GM19324 (cell line): Measurements from ENCODE around the gene MISP3.
A peak's percentile ranks its signal among the peaks of the same experiment; 100 is the strongest.

Experiments used
- ATAC-seq: cut with Tn5 transposase; IDR thresholded peaks from one replicate; pipeline ENCODE4 v1.9.1; 2021; ENCODE audit warnings: mild to moderate bottlenecking, moderate library complexity; ENCODE audit not compliant: unreplicated experiment, low FRiP score

Gene MISP3

GRCh38 chr19:14078411-14078810 lies 5.8 kb downstream of the MISP3 start:
- ATAC-seq = no peak

DNA sequence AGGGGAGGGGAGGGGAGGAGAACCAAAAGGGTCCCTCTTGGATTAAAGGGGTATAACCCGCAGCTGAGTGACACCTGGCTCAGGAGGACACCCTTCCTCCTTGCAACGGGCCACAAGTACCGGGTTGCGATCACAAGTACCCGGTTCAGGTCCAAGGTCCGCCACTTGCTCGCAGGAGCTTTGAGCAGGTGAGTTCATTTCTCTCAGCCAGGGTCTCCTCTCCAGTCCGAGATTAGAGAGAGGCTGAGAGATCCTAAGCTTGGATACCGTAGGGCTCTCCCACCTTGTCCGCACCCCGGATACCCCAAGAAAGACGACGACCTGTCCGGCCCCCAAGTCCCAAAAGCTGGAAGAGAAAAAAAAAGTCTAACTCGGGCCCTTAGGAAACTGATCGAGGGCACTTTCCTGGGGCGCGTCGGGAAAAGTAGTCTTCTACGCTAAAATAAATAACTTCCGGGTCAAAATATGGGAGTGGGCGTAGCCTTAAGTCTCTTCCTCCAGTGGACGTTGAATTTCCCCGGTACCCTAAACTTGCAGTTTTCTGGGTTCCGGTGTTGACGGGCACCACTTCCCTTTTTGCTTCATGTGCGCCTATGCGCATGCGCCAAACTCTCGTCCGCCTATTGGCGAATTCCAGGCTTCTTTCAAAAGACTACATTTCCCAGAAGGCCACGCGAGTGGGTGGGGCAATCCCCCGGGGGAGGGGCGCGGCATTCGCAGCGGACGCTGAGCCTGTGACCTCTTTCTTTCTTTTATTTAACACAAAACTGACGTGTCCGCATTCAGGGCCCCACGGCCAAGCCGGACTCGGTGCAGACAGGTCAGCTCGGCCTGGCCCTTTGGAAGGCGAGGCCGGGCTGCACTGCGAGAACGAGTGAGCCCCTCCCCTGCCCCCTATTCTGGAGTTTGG lies 8.6 kb downstream of the MISP3 start:
- peak; percentile 95 for ATAC-seq

GRCh38 chr19:14081797-14082674 lies 9.4 kb downstream of the MISP3 start:
- no peak for ATAC-seq

GRCh38 chr19:14082675-14082960 lies 10.0 kb downstream of the MISP3 start:
- no peak for ATAC-seq

GRCh38 chr19:14085309-14085995 lies 12.9 kb downstream of the MISP3 start, which contains the start of gene C19orf67:
TSS of gene C19orf67 (minus strand) at chr19:14085783. CDS start at chr19:14085627, 156 bp downstream.
- no peak for ATAC-seq

DNA sequence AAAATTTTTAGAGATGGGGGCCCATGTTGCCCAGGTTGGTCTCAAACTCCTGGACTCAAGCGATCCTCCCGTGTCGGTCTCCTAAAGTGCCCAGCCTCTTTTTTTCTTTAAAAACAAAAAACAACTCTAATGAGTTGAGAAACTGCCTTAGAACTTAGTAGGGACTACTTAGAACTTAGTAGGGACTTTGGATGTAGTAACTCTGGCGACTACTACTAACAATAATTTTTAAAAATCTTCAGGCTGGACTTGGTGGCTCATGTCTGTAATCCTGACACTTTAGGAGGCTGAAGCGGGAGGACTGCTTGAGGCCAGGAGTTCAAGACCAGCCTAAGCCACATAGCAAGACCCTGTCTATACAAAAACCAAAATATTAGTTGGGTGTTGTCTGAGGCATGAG lies 13.5 kb downstream of the MISP3 start:
- no peak for ATAC-seq

DNA sequence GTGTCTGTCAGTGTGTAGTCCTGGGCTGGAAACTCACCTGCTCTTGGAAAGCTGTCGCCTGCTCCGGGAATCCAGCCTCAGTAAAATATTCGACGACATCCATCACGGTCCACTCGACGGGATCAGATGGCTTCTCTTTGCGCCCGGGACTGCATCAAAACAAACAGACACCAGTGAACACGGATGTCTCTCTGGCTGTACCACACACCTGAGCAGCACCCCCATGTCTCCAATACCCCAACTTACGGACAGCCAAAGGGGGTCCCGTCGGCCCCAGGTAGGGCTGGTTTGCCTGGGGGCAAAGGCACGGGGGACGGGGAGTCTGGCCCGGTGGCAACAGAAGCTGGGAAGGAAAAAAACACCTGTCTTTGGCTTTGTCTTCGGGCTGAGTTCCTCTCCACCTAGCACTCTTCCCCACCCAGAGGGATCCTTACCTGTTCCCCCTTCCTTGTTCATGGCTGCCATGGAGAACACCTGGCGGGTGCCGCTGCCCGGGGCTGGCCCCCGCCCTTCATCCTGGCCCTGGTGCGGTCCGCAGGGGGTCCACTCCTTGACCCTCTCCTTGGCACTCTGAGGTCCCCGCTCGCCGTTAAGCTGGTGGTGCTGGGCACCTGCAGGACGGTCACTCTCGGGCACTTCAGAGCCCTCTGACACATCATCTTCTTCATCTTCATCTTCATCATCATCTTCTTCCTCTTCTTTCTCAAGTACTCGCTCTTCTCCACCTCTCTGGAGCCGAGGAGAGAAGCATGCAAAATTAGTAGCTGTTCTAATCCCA lies 16.2 kb downstream of the MISP3 start:
- no peak for ATAC-seq

GRCh38 chr19:14089412-14089661 lies 16.8 kb downstream of the MISP3 start:
- no peak for ATAC-seq

DNA sequence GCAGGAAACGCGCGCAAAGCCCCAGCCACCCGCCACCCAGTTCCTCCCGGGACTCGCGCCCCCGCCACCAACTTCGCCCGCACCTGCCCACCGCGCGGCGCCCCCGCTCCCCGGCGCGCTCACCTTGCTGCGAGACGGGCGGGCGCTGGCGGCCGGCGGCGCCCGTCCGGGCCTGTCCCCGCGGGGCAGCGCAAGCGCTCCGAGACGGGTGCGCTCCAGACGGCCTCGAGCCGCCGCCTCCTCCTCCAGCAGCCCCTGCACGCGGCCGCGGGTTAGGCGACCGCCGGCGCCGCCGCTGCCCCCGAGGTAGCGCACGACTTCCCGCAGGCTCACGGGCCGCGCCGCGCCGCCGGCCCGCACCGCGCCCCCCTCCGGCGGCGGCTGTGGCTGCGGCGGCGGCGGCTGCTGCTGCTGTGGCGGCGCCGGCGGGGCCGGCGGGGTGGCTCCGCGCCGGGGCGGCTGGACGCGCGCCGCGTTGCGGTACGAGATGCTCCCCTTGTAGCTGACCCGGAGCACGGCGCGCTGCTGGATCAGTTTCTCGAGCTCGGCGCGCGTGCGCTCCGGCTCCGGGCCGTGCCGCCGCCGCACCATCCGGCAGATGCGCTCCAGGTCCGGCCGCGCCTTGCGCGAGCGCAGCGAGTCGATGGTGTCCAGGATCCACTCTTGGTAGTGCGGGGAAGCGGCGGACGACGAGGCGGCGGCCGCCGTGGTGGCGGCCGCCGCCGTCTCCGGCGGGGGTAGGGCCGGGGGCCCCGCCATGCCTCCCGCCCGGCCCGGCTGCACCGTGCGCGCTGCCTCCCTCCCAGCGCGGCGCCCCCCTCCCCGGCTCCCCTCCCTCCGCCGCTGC lies 17.3 kb downstream of the MISP3 start:
- ATAC-seq = peak; percentile 29

DNA sequence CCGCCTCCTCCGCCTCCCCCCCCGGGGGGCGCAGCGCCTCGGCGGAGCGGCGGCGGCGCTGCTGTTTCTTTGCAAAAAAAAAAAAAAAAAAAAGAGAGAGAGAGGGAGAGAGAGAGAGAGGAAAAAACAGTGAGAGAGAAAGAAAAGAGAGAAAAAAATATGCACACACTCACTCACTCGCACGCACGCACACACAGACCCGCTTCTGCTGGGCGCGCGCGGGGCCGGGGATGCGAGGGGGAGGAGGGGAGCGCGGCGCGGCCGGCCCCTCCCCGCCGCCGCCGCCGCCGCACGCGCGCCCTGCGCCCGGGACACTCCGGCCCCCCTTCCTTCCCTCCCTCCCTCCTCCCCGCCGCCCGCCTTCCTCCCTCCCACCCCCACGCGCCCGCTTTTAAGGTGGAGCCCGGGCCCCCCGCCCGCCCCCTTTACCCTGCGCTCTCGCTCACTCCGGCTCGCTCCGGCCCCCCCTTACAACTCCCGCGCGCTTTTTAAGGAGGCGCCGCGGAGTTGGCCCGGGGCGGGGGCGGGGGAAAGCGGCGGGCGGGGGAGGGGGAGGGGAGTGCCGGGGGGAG lies 18.0 kb downstream of the MISP3 start, which contains the start of gene SAMD1:
Gene SAMD1 (minus strand): TSS at position 243 of the 572 bp plus-strand sequence.
- ATAC-seq = peak; percentile 50

DNA sequence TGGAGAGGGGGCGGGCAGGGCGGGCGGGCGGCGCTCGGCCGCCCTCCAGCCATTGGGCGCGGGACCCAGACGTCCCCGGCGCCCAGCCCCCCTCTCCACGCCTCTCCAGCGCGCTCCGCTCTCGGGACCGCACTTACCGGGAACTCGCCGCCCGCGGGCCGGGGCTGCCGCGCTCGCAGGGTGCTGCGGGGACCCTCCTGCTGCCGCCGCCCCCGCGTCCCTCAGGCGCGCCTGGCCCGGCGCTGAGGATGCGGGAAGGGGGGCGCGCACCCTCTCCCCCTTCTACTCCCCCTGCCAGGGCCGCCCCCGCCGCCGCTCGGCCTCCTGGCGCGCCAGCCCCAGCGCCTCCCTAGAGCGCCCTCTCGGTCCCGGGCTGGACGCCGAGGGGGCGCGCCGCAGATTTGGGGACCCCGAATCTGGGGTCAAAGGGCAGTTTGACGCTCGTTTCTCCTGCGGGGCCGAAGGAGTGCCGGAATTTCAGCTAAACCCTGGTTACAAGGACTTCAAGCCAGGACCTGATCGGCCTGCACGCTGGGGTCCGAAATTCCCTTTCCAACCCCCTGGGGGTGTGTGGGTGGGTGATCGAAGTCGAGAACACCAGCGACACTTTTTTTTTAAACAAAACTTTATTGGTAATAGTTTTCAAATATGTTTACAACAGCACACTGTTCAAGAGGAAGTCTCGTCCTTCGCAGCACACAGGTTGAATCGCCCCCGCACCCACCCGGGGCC lies 18.7 kb downstream of the MISP3 start:
- ATAC-seq = peak; percentile 65

DNA sequence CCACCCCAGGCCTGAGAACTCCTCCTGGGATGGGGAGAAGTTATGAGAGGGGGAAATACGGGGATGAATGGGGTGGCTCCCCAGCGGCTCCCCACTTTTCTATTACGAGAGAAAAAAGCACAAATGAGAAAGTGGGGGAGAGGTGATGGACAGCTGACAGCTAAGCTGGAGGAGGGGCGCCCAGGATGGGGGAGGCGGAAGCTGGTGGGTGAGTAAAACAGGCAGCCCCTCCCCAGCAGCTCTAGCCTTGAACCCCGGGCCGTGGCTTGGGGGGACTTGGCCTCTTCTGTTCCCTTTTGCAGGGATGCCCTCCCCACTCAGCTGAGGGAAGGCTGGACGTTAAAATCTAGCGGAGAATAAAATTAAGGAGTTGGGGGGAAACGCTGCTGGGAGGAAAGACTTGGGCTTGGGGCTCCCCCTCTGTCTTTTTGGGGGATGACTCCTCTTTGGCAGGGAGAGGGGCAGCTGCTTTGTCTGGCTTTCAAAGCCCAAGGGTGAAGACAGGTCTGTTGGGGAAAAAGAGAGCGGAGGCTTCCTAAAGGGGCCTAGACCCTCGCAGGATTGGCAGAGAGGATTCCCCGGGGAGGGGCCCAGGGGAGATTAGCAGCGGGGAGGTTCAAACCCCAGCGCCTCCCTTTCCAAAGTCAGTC lies 19.4 kb downstream of the MISP3 start:
- no peak for ATAC-seq

DNA sequence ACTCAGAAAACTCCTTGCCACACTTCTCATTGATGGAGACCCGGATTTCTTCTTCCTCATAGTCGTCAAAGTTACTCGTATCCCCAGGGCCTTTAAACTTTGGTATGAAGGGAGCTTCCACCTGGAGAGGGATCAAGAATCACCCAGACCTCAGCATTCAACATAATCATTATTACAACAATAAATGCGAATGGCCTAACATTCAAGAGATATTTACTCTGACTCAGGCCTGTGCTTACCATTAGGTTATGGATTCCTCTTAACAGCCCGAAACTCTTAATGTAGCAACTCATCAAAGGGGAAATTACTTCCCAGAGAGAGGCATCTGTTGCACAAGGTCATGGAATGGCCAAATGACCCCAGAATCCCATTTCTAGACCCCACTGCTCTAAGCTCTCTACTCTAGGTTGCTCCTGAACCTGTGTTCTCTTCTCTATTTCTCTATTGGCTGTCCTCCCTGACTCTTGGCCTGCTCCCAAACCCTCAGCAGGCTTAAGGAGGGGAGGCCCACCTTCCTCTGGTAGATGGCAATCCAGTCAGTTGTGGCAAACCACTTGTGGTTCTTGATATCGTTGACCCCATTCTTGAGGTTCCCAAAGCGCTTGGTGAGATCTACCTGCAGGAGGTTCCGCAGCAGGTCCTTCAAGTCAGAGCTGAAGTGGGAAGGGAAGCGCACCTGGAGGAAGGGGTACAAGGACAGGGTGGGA lies 20.7 kb downstream of the MISP3 start:
- ATAC-seq = no peak

DNA sequence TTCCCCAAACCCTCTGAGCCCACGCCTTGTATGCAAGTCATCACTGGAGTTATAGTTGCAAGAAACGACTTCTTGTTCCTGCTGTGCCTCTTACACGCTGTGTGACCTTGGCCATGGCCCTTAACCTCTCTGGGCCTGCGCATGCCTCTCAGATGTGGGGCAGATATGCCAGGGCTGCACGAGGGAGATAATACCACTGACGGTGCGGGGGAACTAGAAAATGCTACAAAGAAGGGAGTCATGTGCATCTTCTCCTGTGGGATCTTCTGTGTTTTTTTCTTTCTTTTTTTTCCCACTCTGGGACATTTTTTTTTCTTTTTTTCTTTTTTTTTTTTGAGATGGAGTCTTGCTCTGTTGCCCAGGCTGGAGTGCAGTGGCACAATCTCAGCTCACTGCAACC lies 22.3 kb downstream of the MISP3 start:
- no peak for ATAC-seq

DNA sequence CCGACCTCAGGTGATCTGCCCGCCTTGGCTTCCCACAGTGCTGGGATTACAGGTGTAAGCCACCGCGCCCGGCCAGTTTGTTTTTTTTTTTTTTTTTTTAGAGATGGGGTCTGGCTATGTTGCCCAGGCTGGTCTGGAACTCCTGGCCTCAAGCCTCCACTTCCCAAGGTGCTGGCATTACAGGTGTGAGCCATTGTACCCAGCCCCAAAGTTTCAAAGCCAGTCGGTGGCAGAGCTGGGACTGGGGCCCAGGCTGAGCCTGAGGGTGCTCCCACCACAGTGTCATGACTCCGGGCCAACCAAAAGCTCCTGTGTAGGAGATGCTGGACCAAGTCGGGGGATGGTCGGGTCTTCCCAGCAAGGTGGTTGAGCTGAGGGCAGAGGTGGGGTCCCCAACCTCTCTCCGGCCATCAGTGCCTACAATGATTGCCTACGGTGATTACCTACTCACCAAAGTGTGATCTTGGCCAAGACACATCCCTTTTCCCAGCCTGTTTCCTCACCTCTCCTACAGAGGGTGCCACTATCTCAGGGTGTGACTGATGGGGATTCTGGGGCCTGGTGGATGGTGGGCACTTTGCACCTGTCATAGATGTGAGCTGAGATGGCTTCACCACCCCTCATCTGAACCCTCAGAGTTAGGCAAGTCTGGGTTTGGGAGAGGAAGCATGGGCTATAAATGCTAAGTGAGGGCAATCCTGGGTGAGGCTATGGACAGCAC lies 23.8 kb downstream of the MISP3 start:
- no peak for ATAC-seq

DNA sequence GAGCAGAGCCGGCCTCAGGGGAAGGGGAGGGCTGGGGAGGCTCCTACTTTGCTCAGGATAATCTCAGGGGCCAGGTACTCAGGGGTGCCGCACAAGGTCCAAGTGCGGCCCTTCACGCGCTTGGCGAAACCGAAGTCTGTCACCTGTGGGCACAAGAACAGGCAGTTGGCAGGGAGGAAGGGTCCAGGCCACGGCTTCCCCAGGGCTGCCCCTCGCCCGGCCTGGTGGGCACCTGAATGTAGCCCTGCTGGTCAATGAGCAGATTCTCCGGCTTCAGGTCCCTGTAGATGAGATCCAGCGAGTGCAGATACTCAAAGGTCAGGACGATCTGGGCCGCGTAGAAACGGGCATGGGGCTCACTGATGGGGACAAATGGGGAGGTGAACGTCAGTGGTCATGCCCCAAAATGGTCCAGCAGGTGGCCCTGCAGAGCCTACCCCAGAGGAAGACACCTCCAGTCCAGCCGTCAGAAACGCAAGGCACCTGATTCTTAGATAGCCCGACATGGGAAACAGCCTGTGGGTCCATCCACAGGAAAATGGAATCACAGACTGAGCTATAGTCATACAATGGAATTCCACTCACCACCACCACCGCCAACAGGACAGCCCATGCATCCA lies 25.1 kb downstream of the MISP3 start:
- no peak for ATAC-seq
